PC-3 (cell line): Measurements from ENCODE around the gene ZC2HC1C. TPM values are rescaled to one million over a fixed set of nuclear protein-coding genes. Genes with fewer than 3 reads are reported as not detected.

Source experiments
- ATAC-seq: fragments of 200-7000 bp; cut with Tn5 transposase; 2 replicates; pipeline ENCODE4 v1.9.1; 2020; ENCODE audit warnings: mild to moderate bottlenecking, moderate library complexity
- BruUV-seq: library from RNA; stranded (reverse); fragments of 400-500 nt; replicated peaks from 2 replicates; lab custom pipeline; 2021; lab: Mats Ljungman, UMichigan
- CTCF ChIA-PET: fragments of 300-600 bp; sonication (Branson Sonifier 250); formaldehyde crosslinking; loops from one replicate; lab custom pipeline; 2022; ENCODE audit warnings: antibody characterized with exemption; lab: Charles Lee
- POLR2A ChIA-PET: fragments of 300-600 bp; sonication (Branson Sonifier 250); formaldehyde crosslinking; loops from one replicate; lab custom pipeline; 2022; ENCODE audit warnings: antibody characterized with exemption; ENCODE audit not compliant: unreplicated experiment; lab: Charles Lee
- DNase-seq: peaks from one replicate; pipeline ENCODE4 v3.0.0-alpha.2; 2015
- H2AFZ ChIP-seq: fragments of 300-600 bp; sonication (generic); 2 replicates; pipeline ENCODE4 v1.6.0; 2016; ENCODE audit warnings: antibody characterized with exemption, low read length
- H3F3A ChIP-seq: fragments of 300-600 bp; sonication (generic); one replicate; pipeline ENCODE4 v1.6.0; 2017; ENCODE audit warnings: antibody characterized with exemption, low read length, control low read depth, mild to moderate bottlenecking; ENCODE audit not compliant: unreplicated experiment
- H3K27ac ChIP-seq: fragments of 300-600 bp; sonication (generic); 2 replicates; pipeline ENCODE4 v1.5.1; 2016; ENCODE audit warnings: mild to moderate bottlenecking, low read length
- H3K27me3 ChIP-seq: fragments of 300-600 bp; sonication (generic); 2 replicates; pipeline ENCODE4 v1.6.1; 2016; ENCODE audit warnings: low read length, mixed read lengths
- H3K36me3 ChIP-seq: fragments of 300-600 bp; sonication (generic); 2 replicates; pipeline ENCODE4 v1.6.1; 2016; ENCODE audit warnings: low read depth, mixed run types, low read length, mixed read lengths
- H3K4me1 ChIP-seq: fragments of 300-600 bp; sonication (generic); 2 replicates; pipeline ENCODE4 v1.5.1; 2016; ENCODE audit warnings: low read length; ENCODE audit not compliant: insufficient read depth
- H3K4me2 ChIP-seq: fragments of 300-600 bp; sonication (generic); 2 replicates; pipeline ENCODE4 v1.6.0; 2016; ENCODE audit warnings: low read length
- H3K4me3 ChIP-seq: fragments of 300-600 bp; sonication (generic); 2 replicates; pipeline ENCODE4 v1.5.1; 2016; ENCODE audit warnings: mild to moderate bottlenecking, low read length, mixed read lengths
- H3K79me2 ChIP-seq: fragments of 300-600 bp; sonication (generic); 2 replicates; pipeline ENCODE4 v1.6.1; 2017; ENCODE audit warnings: low read length, mixed read lengths
- H3K9ac ChIP-seq: fragments of 300-600 bp; sonication (generic); 2 replicates; pipeline ENCODE4 v1.6.0; 2016; ENCODE audit warnings: mild to moderate bottlenecking, low read length
- H3K9me2 ChIP-seq: fragments of 300-600 bp; sonication (generic); replicated peaks from 2 replicates; pipeline ENCODE4 v1.6.1; 2016; ENCODE audit warnings: mixed run types, low read length, mixed read lengths
- H3K9me3 ChIP-seq: fragments of 300-600 bp; sonication (generic); 2 replicates; pipeline ENCODE4 v1.6.1; 2016; ENCODE audit warnings: low read length, mixed read lengths
- H4K20me1 ChIP-seq: fragments of 300-600 bp; sonication (generic); 2 replicates; pipeline ENCODE4 v1.6.1; 2016; ENCODE audit warnings: low read length, mixed read lengths
- EZH2 ChIP-seq: fragments of 300-600 bp; sonication (generic); IDR thresholded peaks from one replicate; pipeline ENCODE4 v1.6.1; 2017; ENCODE audit warnings: antibody characterized with exemption, mild to moderate bottlenecking, low read length; ENCODE audit not compliant: unreplicated experiment
- EZH2phosphoT487 ChIP-seq: fragments of 300-600 bp; sonication (generic); IDR thresholded peaks from 2 replicates; pipeline ENCODE4 v1.6.1; 2018; ENCODE audit warnings: mild to moderate bottlenecking, antibody characterized with exemption, low read length, borderline replicate concordance
- intact Hi-C: fragments of 100-400 bp; cut with micrococcal nuclease; formaldehyde crosslinking; loops from 2 replicates; pipeline ENCODE4 v1.9.0; 2023
- total RNA-seq: library from RNA; depleted of rRNA; stranded (reverse); fragments of >200 nt; gene quantifications from 2 replicates; pipeline ENCODE4 v1.2.3, GENCODE V29; 2014
- TF ChIP-seq, protein P1 (sequence below): fragments of 300-600 bp; sonication (generic); conservative IDR thresholded peaks from 2 replicates; pipeline ENCODE4 v1.5.1; 2017; ENCODE audit warnings: antibody characterized with exemption, low read depth, mild to moderate bottlenecking, low read length

ZC2HC1C gene
- total RNA-seq, 1 experiment from 2014 or later = 3.4 TPM

DNA sequence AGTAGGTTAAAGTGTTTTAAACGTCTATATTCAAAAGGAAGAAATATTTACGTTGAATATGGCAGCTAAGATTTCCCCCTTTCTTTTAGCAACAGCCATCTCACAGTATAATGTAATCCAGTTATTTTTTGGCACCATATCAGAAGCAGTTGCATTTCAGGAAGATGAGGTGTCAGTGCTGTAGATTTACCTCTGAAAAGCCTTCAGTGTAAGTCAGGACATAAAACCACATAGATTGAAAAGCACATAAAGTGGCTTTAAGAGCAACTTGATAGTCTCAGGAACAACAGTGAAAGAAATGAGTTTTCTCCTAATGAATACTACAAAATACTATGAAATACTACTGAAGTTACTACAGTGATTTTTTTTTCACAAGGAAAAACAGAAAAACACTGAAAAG is 25.1 kb upstream of the ZC2HC1C start:
- no peak overlapping the region for H3K9ac ChIP-seq
- peak overlapping the region; percentile 39 for H3K4me2 ChIP-seq

DNA sequence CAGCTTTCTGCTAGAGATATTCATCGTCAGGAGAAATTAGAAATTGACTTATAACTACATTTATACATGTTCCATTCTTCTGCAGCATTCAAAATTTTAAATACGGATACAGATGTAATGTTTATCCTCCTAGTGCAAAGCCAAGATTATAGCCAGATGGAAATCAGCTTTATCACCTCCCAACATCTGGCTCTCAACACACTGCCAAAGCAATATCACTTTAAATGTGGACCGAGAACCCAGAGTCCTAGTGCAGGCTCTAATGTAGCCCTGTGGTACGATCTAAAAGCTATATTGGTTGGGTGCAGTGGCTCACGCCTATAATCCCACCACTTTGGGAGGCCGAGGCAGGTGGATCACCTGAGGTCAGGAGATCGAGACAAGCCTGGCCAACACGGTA is 24.7 kb upstream of the ZC2HC1C start:
- Histone ChIP-seq H3K9me2 (no peaks in the 10 kb centered on the region), H3K4me2 (peak overlapping the region; percentile 39), H3K4me1 (peaks cover 35% of the 10 kb centered on the region), H3K27ac (no peak overlapping the region), H3K9ac (no peak overlapping the region), H3K27me3 (no peaks in the 10 kb centered on the region), H3K9me3 (no peaks in the 10 kb centered on the region), H4K20me1 (no peaks in the 10 kb centered on the region), H3K79me2 (peaks cover 46% of the 10 kb centered on the region), H3K4me3 (no peak overlapping the region), H3K36me3 (peaks cover 12% of the 10 kb centered on the region; the same call in 1 of the 2 replicates), H2AFZ (no peak overlapping the region), H3F3A (no peaks in the 10 kb centered on the region)
- no peak for TF ChIP-seq EZH2
- TF ChIP-seq, protein P1, sequence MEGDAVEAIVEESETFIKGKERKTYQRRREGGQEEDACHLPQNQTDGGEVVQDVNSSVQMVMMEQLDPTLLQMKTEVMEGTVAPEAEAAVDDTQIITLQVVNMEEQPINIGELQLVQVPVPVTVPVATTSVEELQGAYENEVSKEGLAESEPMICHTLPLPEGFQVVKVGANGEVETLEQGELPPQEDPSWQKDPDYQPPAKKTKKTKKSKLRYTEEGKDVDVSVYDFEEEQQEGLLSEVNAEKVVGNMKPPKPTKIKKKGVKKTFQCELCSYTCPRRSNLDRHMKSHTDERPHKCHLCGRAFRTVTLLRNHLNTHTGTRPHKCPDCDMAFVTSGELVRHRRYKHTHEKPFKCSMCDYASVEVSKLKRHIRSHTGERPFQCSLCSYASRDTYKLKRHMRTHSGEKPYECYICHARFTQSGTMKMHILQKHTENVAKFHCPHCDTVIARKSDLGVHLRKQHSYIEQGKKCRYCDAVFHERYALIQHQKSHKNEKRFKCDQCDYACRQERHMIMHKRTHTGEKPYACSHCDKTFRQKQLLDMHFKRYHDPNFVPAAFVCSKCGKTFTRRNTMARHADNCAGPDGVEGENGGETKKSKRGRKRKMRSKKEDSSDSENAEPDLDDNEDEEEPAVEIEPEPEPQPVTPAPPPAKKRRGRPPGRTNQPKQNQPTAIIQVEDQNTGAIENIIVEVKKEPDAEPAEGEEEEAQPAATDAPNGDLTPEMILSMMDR = no peak
- no peak for TF ChIP-seq EZH2phosphoT487
- intact Hi-C loops = loop anchor here (1.0 kb wide), 1 partner anchor 12 kb away; no protein-coding TSS in a partner anchor
- ATAC-seq (no peak), DNase-seq (no peak)
- CTCF ChIA-PET = no interaction called here
- no TSS peak for BruUV-seq
- POLR2A ChIA-PET = no interaction called here

More for the DNA sequence above, 25.1 kb upstream of the ZC2HC1C start:
- peaks cover 8% of the 10 kb centered on the region; the same call in 1 of the 2 replicates for H3K36me3 ChIP-seq
- no peak for TF ChIP-seq EZH2phosphoT487
- TF ChIP-seq, protein P1 = no peak
- no peak for TF ChIP-seq EZH2
- peaks cover 35% of the 10 kb centered on the region for H3K4me1 ChIP-seq
- no peaks in the 10 kb centered on the region for H3F3A ChIP-seq
- H4K20me1 ChIP-seq = no peaks in the 10 kb centered on the region
- no peak overlapping the region for H3K27ac ChIP-seq
- CTCF ChIA-PET = no interaction called here
- ATAC-seq (peak; percentile 74), DNase-seq (peak; percentile 74)
- peaks cover 41% of the 10 kb centered on the region for H3K79me2 ChIP-seq
- no peaks in the 10 kb centered on the region for H3K9me2 ChIP-seq
- H3K9me3 ChIP-seq = no peaks in the 10 kb centered on the region
- H3K4me3 ChIP-seq = no peak overlapping the region
- no peak overlapping the region for H2AFZ ChIP-seq
- POLR2A ChIA-PET = no interaction called here
- intact Hi-C loops = loop anchor here (1.0 kb wide), 1 partner anchor 12 kb away; no protein-coding TSS in a partner anchor
- BruUV-seq = no TSS peak
- H3K27me3 ChIP-seq = no peaks in the 10 kb centered on the region

DNA sequence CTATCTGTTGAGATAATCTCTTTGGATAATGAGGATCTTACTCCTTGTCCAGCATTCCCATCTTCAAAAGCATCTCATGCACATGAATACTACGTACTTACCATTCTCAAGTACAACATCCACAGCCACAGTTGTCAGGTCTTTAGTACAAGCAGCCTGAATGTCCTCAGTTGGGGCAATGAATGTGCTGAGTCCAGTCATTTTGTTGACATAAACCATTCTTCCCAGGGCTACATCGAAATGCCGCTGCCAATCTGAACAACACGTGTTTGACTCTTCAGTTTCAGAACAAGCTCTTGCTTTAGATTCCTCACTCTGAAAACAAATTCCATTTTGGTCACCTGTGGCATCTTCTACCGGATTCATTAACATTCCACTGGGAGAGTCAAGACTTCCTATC is 23.2 kb upstream of the ZC2HC1C start:
- no peaks in the 10 kb centered on the region for H3F3A ChIP-seq
- H3K4me2 ChIP-seq = no peak overlapping the region
- H3K4me1 ChIP-seq = peaks cover 41% of the 10 kb centered on the region
- H3K9ac ChIP-seq = no peak overlapping the region
- no peaks in the 10 kb centered on the region for H3K9me2 ChIP-seq
- ATAC-seq (no peak), DNase-seq (no peak)
- no TSS peak for BruUV-seq
- H3K79me2 ChIP-seq = peaks cover 58% of the 10 kb centered on the region
- POLR2A ChIA-PET = no interaction called here
- H3K9me3 ChIP-seq = no peaks in the 10 kb centered on the region
- H3K27me3 ChIP-seq = no peaks in the 10 kb centered on the region
- CTCF ChIA-PET = no interaction called here
- intact Hi-C loops = no loop called here
- no peak overlapping the region for H3K4me3 ChIP-seq
- H4K20me1 ChIP-seq = no peaks in the 10 kb centered on the region
- no peak overlapping the region for H3K27ac ChIP-seq
- TF ChIP-seq EZH2 (no peak), EZH2phosphoT487 (no peak)
- TF ChIP-seq, protein P1 = no peak
- H2AFZ ChIP-seq = no peak overlapping the region
- H3K36me3 ChIP-seq = peaks cover 14% of the 10 kb centered on the region; the same call in 1 of the 2 replicates
